Thoracic aorta (tissue), 2 donors: ENCODE results near the gene SATB2. TPM values are rescaled to one million over a fixed set of nuclear protein-coding genes. Genes with fewer than 3 reads are reported as not detected.

Experiments used
- ATAC-seq: fragments of 150-250 bp; one replicate; pipeline ENCODE4 v1.8.0; 2017; ENCODE audit warnings: low read depth; ENCODE audit not compliant: insufficient number of reproducible peaks, low FRiP score
- DNase-seq: peaks from one replicate; pipeline ENCODE4 v3.0.0-alpha.2; 2020; ENCODE audit warnings: low spot score
- H3K27ac ChIP-seq, 2 donors: fragments of 200-600 bp; sonication (generic); 1 replicate in 1 of 2; 2 replicates in 1 of 2; pipeline ENCODE4 v1.5.1; 2016; ENCODE audit warnings: mild to moderate bottlenecking in 2 of 2, moderate library complexity in 2 of 2
- H3K27me3 ChIP-seq: fragments of 200-600 bp; sonication (generic); replicated peaks from 2 replicates; pipeline ENCODE4 v1.6.0; 2016; ENCODE audit warnings: mild to moderate bottlenecking; ENCODE audit not compliant: insufficient read depth
- H3K36me3 ChIP-seq: fragments of 200-600 bp; sonication (generic); one replicate; pipeline ENCODE4 v1.5.1; 2016
- H3K4me1 ChIP-seq, 2 donors: fragments of 200-600 bp; sonication (generic); 1 replicate in 1 of 2; 2 replicates in 1 of 2; pipeline versions ENCODE4 v1.5.1 to v1.6.0; 2016; ENCODE audit warnings: low read depth in 2 of 2, mild to moderate bottlenecking in 1 of 2; ENCODE audit not compliant: control insufficient read depth in 1 of 2
- H3K4me3 ChIP-seq: fragments of 200-600 bp; sonication (generic); 2 replicates; pipeline ENCODE4 v1.5.1; 2016; ENCODE audit warnings: mild to moderate bottlenecking
- H3K9me3 ChIP-seq: fragments of 200-600 bp; sonication (generic); 2 replicates; pipeline ENCODE4 v1.5.1; 2016
- total RNA-seq, 2 donors: library from RNA; depleted of rRNA; stranded (reverse); fragments of >200 nt; gene quantifications; one replicate each; pipeline versions ENCODE4 v1.1.0 to v1.2.3, GENCODE V29; 2016
- TF ChIP-seq, protein P1 (sequence below): fragments of 200-600 bp; sonication (generic); IDR thresholded peaks from one replicate; pipeline ENCODE4 v1.5.1; 2019; ENCODE audit warnings: antibody characterized with exemption

The SATB2 gene
- total RNA-seq, 2 donors from 2014 or later = 4.5 to 5.5 TPM

DNA sequence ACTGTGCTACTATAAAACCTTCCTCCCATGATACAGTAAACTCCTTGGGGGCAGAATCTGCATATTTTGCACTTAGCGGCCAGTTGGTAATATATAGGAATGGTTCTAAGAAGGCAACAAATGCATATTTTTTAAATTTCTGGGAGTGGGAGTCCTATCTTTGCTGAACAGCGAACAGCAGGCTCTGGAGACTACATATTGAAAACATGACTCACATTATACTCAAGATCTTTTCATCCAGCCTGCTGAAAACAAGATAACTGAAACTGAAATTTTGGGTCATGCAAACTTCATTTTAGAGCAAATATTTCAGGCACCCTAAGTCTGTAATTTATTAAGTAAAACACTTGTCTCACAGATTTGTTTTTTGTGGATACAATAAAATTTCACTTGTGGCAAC is 122.2 kb downstream of the SATB2 start:
- H3K9me3 ChIP-seq = no peaks in the 10 kb centered on the region
- TF ChIP-seq, protein P1, sequence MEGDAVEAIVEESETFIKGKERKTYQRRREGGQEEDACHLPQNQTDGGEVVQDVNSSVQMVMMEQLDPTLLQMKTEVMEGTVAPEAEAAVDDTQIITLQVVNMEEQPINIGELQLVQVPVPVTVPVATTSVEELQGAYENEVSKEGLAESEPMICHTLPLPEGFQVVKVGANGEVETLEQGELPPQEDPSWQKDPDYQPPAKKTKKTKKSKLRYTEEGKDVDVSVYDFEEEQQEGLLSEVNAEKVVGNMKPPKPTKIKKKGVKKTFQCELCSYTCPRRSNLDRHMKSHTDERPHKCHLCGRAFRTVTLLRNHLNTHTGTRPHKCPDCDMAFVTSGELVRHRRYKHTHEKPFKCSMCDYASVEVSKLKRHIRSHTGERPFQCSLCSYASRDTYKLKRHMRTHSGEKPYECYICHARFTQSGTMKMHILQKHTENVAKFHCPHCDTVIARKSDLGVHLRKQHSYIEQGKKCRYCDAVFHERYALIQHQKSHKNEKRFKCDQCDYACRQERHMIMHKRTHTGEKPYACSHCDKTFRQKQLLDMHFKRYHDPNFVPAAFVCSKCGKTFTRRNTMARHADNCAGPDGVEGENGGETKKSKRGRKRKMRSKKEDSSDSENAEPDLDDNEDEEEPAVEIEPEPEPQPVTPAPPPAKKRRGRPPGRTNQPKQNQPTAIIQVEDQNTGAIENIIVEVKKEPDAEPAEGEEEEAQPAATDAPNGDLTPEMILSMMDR = no peak
- DNase-seq (no peak), ATAC-seq (no peak)
- no peaks in the 10 kb centered on the region for H3K27me3 ChIP-seq
- no peak overlapping the region for H3K4me3 ChIP-seq
- H3K4me1 ChIP-seq = no peaks in the 10 kb centered on the region
- no peak overlapping the region for H3K27ac ChIP-seq
- H3K36me3 ChIP-seq = no peaks in the 10 kb centered on the region

DNA sequence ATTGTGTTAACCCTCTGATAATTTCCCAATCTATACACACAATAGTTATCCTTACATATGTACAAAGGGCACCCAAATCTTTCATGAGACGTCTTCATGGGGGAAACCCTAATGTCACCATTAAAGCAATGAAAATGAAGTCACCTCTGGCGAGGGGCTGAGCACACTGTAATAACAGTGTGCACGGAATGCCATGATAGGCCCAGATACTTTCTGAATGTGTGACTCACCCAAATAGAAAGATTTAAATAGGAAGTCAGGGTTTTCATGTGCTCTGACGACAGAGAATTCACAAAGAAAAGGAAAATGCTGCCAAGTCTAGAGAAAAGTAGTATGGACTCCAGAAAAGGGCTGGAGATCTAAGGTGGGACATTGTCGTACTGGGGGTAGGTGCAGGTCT is 128.3 kb downstream of the SATB2 start:
- H3K27me3 ChIP-seq = no peaks in the 10 kb centered on the region
- TF ChIP-seq, protein P1 = no peak
- no peak overlapping the region for H3K27ac ChIP-seq
- no peaks in the 10 kb centered on the region for H3K36me3 ChIP-seq
- DNase-seq (no peak), ATAC-seq (no peak)
- H3K4me1 ChIP-seq = no peaks in the 10 kb centered on the region
- H3K9me3 ChIP-seq = no peaks in the 10 kb centered on the region
- no peak overlapping the region for H3K4me3 ChIP-seq

DNA sequence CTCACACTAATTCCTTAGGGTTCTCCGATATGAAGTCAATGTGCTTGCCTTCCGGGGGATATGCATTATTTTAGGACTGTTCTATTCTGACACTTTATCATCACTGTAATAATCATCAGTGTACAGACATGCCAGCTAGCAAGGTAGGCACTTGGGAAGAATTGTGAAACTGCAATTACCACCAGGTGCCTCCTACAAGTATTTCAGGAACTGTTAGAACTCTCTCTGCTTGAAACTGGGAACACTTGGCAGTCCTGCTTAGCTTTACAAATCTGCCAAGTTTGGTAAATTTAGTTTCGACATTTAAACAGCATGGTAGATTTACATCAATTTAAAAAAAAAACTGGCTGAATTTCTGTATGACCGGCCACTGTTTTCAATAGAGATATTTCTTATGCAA is 128.7 kb downstream of the SATB2 start:
- TF ChIP-seq, protein P1 = no peak
- H3K4me3 ChIP-seq = no peak overlapping the region
- no peaks in the 10 kb centered on the region for H3K4me1 ChIP-seq
- ATAC-seq (no peak), DNase-seq (no peak)
- H3K36me3 ChIP-seq = no peaks in the 10 kb centered on the region
- H3K27me3 ChIP-seq = no peaks in the 10 kb centered on the region
- H3K27ac ChIP-seq = no peak overlapping the region
- no peaks in the 10 kb centered on the region for H3K9me3 ChIP-seq

DNA sequence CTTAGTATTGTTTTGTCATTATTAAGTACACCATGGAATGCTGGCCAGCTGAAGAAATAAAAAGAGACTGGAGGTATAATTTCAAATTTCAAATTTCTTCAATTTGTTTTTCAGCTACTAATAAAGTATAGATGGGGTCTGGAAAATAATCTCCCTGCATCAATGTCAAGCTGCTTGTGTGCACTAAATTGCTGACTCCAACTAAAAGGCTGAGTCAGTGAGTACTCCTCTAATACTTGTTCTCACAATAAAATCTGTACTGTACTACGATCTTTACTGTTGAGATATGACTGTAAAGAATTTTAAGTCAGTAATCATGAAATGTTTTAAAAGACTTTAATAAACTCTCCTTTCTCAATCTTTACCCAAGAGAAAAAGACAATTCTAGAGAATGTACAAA is 131.9 kb downstream of the SATB2 start:
- no peaks in the 10 kb centered on the region for H3K9me3 ChIP-seq
- H3K4me3 ChIP-seq = no peak overlapping the region
- TF ChIP-seq, protein P1 = no peak
- no peaks in the 10 kb centered on the region for H3K4me1 ChIP-seq
- no peaks in the 10 kb centered on the region for H3K36me3 ChIP-seq
- H3K27me3 ChIP-seq = no peaks in the 10 kb centered on the region
- no peak for DNase-seq
- ATAC-seq = no peak
- no peak overlapping the region for H3K27ac ChIP-seq

DNA sequence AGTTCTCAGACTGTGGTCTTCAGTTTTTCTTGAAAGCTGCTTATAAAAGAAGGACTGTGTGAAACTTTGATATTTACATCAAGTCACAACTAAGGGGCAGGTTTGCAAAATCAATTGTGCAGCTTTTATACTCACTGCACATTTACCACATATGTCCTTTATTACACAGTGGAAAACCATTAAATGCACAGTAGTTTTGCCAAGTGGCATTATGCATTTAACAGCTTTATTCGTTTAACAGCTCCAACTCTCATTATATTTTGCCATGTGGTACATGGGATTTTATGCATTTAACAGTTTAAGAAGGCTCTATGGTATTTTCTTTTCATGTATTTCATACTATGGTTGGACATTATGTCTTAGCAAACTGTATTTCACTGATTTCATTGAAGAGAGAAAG is 135.6 kb downstream of the SATB2 start:
- TF ChIP-seq, protein P1 = no peak
- ATAC-seq (no peak), DNase-seq (no peak)
- H3K4me1 ChIP-seq = no peaks in the 10 kb centered on the region
- no peak overlapping the region for H3K4me3 ChIP-seq
- H3K9me3 ChIP-seq = no peaks in the 10 kb centered on the region
- H3K36me3 ChIP-seq = no peaks in the 10 kb centered on the region
- H3K27me3 ChIP-seq = no peaks in the 10 kb centered on the region
- H3K27ac ChIP-seq = no peak overlapping the region
